K562 (cell line): ENCODE measurements around the gene LMTK2. TPM values are rescaled to one million over a fixed set of nuclear protein-coding genes. Genes with fewer than 3 reads are reported as not detected.

Experiments
- ATAC-seq: fragments of 200-7000 bp; cut with Tn5 transposase; 3 replicates; pipeline ENCODE4 v1.9.1; 2020; ENCODE audit warnings: moderate library complexity
- BruUV-seq: library from RNA; stranded (reverse); fragments of 400-500 nt; replicated peaks from 2 replicates; lab custom pipeline; 2021; lab: Mats Ljungman, UMichigan
- CTCF ChIA-PET: fragments of 300-600 bp; formaldehyde crosslinking; extraction: SDS; loops from one replicate; lab custom pipeline; 2021; ENCODE audit warnings: low intra/inter-chr PET ratio; lab: Yijun Ruan, JAX
- POLR2A ChIA-PET: fragments of 300-600, 350-650 bp; sonication (Branson Sonifier 250); formaldehyde crosslinking; extraction: SDS; loops from one replicate; lab custom pipeline; 2021; ENCODE audit warnings: antibody characterized with exemption, inconsistent platforms; lab: Yijun Ruan, JAX
- DNase-seq, 4 experiments: peaks; one replicate each; pipeline versions ENCODE4 v3.0.0 to v3.0.0-alpha.2; 2011 to 2018; ENCODE audit warnings: low spot score in 3 of 4, mixed read lengths in 3 of 4; ENCODE audit errors: extremely low read depth in 1 of 4
- FAIRE-seq: peaks from 2 replicates; lab custom pipeline; 2011; peaks lifted over from hg19 to GRCh38; lab: Jason Lieb, UNC
- H2AFZ ChIP-seq: 2 replicates; pipeline ENCODE4 v1.6.0; 2011; ENCODE audit warnings: low read depth, low read length, control low read depth, inconsistent platforms
- H3K27ac ChIP-seq: fragments of 200-600 bp; 3 replicates; pipeline ENCODE4 v1.8.0; 2011; ENCODE audit warnings: low read depth, mild to moderate bottlenecking, control low read depth, inconsistent platforms, low read length, moderate library complexity, mixed read lengths; ENCODE audit errors: extremely low read depth
- H3K27me3 ChIP-seq, 2 experiments: fragments of 300-600 bp in 1 of 2; 2 replicates in 1 of 2; 3 replicates in 1 of 2; pipeline versions ENCODE4 v1.6.0 to v1.8.0; 2011; ENCODE audit warnings: inconsistent platforms in 2 of 2, low read length in 2 of 2, mild to moderate bottlenecking in 1 of 2, mixed read lengths in 1 of 2, moderate library complexity in 1 of 2; ENCODE audit not compliant: control insufficient read depth in 2 of 2, insufficient read depth in 2 of 2
- H3K36me3 ChIP-seq: fragments of 300-600 bp; 3 replicates; pipeline ENCODE4 v1.8.0; 2011; ENCODE audit warnings: mild to moderate bottlenecking, low read length, inconsistent platforms; ENCODE audit not compliant: control insufficient read depth, insufficient read depth
- H3K4me1 ChIP-seq, 2 experiments: fragments of 200-600 bp in 1 of 2; replicated peaks in 1 of 2; 2 replicates in 1 of 2; 3 replicates in 1 of 2; pipeline versions ENCODE4 v1.5.1 to v1.8.0; 2011; ENCODE audit warnings: inconsistent platforms in 2 of 2, low read length in 2 of 2, mild to moderate bottlenecking in 1 of 2, mixed read lengths in 1 of 2, moderate library complexity in 1 of 2; ENCODE audit not compliant: control insufficient read depth in 2 of 2, insufficient read depth in 2 of 2
- H3K4me2 ChIP-seq: 2 replicates; pipeline ENCODE4 v1.6.1; 2011; ENCODE audit warnings: low read length, control low read depth, inconsistent platforms, mixed read lengths; ENCODE audit not compliant: insufficient read depth
- H3K4me3 ChIP-seq: fragments of 200-600 bp; sonication (generic), shearing (Covaris generic); 2 replicates; pipeline ENCODE4 v1.5.1; 2016; ENCODE audit warnings: control low read depth, inconsistent platforms
- H3K79me2 ChIP-seq: fragments of 200-600 bp; 3 replicates; pipeline ENCODE4 v1.8.0; 2011; ENCODE audit warnings: low read length, inconsistent platforms; ENCODE audit not compliant: control insufficient read depth, insufficient read depth
- H3K9ac ChIP-seq, 2 experiments: 2 replicates each; pipeline versions ENCODE4 v1.6.0 to v1.6.1; 2011; ENCODE audit warnings: low read depth in 2 of 2, low read length in 2 of 2, control low read depth in 1 of 2, inconsistent platforms in 1 of 2, mild to moderate bottlenecking in 1 of 2, mixed read lengths in 1 of 2; ENCODE audit not compliant: insufficient read depth in 1 of 2
- H3K9me1 ChIP-seq: one replicate; pipeline ENCODE4 v1.6.0; 2011; ENCODE audit warnings: inconsistent platforms, mild to moderate bottlenecking, low read length, moderate library complexity; ENCODE audit not compliant: control insufficient read depth, insufficient read depth
- H3K9me3 ChIP-seq: replicated peaks from 2 replicates; pipeline ENCODE4 v1.5.1; 2011; ENCODE audit warnings: low read depth, low read length, inconsistent platforms; ENCODE audit not compliant: control insufficient read depth, insufficient read depth
- H4K20me1 ChIP-seq: replicated peaks from 2 replicates; pipeline ENCODE4 v1.6.1; 2011; ENCODE audit warnings: low read length, inconsistent platforms, mixed read lengths; ENCODE audit not compliant: control insufficient read depth, insufficient read depth
- FOXM1 ChIP-seq, 2 experiments: fragments of 450-650 bp in 1 of 2; sonication (generic) in 1 of 2; formaldehyde crosslinking in 1 of 2; IDR thresholded peaks; 2 replicates each; pipeline versions ENCODE4 v1.6.1 to v1.9.0; 2017 to 2022; ENCODE audit warnings: low read depth in 2 of 2, mild to moderate bottlenecking in 2 of 2, missing genetic modification reagents in 1 of 2, moderate library complexity in 1 of 2
- MED1 ChIP-seq: sonication (generic); formaldehyde crosslinking; IDR thresholded peaks from 2 replicates; pipeline ENCODE4 v1.8.1; 2023; ENCODE audit warnings: missing genetic modification reagents, borderline replicate concordance
- NR1H2 ChIP-seq: sonication (generic); formaldehyde crosslinking; IDR thresholded peaks from 2 replicates; pipeline ENCODE4 v1.4.0; 2020; ENCODE audit warnings: mild to moderate bottlenecking, missing genetic modification reagents
- ZNF121 ChIP-seq: sonication (generic); formaldehyde crosslinking; conservative IDR thresholded peaks from 2 replicates; pipeline ENCODE4 v1.8.0; 2022; ENCODE audit warnings: missing genetic modification reagents
- ZNF764 ChIP-seq: fragments of 250-450 bp; sonication (Bioruptor Pico); IDR thresholded peaks from 2 replicates; pipeline ENCODE4 v1.4.0; 2020; ENCODE audit warnings: low read depth, mild to moderate bottlenecking, moderate library complexity
- WGBS: fragments of 100-300 bp; shearing (Covaris generic); methylation state at CpG from one replicate; pipeline ENCODE4 v1.1.6; 2016; ENCODE audit warnings: low coverage, mixed read lengths; ENCODE audit not compliant: insufficient coverage; ENCODE audit errors: missing lambda C conversion rate; 5-methylcytosine and 5-hydroxymethylcytosine counted together
- in situ Hi-C: fragments of 300-500 bp; cut with MboI; formaldehyde crosslinking; loops from 4 replicates; pipeline ENCODE4 v1.15.0; 2018; ENCODE audit warnings: inconsistent platforms, mixed read lengths
- intact Hi-C: fragments of 100-400 bp; cut with micrococcal nuclease; formaldehyde crosslinking; loops from 2 replicates; pipeline ENCODE4 v1.14.2; 2022
- polyA plus RNA-seq, 8 experiments: library from polyadenylated mRNA; depleted of rRNA in 4 of 8; stranded (reverse) in 5 of 8; unstranded in 3 of 8; fragments of >200 nt; fragmentation: Nextera tagmentation in 2 of 8; fragmentation: Illumina TruSeq in 1 of 8; extraction: Ambion mirVana in 2 of 8; extraction: Trizol in 1 of 8; gene quantifications; 2 replicates each; pipeline versions ENCODE4 v1.2.1 to v1.2.3, GENCODE V29; 2011 to 2014; ENCODE audit warnings: inconsistent platforms in 1 of 8, missing spikeins in 1 of 8
- total RNA-seq, 7 experiments: library from RNA; depleted of rRNA in 6 of 7; stranded (reverse); fragments of >200 nt in 6 of 7; fragmentation: Illumina TruSeq in 2 of 7; extraction: Trizol in 2 of 7; gene quantifications; 2 replicates each; pipeline versions ENCODE4 v1.2.1 to v1.2.3, GENCODE V29; 2011 to 2021; ENCODE audit warnings: low replicate concordance in 1 of 7
- TF ChIP-seq, protein P1 (sequence below): fragments of 450-650 bp; IDR thresholded peaks from 2 replicates; pipeline ENCODE4 v1.6.1; 2016; ENCODE audit warnings: missing biosample characterization, missing genetic modification characterization
- TF ChIP-seq, protein P2 (sequence below): fragments of 150-350 bp; conservative IDR thresholded peaks from 2 replicates; pipeline ENCODE4 v1.6.1; 2014; ENCODE audit warnings: low read length

Gene LMTK2
- total and polyA plus RNA-seq, 9 of the 15 experiments (the other 6 are each of a cell fraction or from before 2014, with no cell fraction given): 0.78 to 16.4 (median 6.3) TPM

DNA sequence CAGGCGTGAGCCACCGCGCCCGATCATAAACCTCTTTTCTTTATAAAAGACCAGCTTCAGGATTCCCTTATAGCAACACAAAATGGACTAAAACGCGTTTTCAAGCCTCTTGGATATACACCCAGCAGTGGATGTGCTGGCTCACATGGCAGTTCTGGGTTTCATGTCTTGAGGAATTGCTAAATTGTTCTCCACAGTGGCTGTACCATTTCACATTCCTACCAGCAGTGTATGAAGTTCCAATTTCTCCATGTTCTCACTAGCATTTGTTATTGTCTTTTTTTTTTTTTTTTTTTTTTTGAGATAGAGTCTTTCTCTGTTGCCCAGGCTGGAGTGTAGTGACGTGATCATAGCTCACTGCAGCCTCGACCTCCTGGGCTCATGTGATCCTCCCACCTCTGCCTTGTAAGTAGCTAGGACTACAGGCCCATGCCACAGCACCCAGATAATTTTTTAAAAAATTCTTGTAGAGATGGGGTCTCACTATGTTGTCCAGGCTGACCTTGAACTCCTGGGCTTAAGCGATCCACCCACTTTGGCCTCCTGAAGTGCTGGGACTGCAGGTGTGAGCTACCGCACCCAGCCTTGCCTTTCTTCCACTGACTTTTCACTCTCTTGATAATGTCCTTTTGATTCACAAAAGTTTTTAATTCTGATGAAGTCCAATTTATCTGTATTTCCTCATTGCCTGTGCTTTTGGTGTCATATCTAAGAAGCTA lies 127.9 kb downstream of the LMTK2 start:
- no peak for FAIRE-seq
- H3K4me2 ChIP-seq: no peak overlapping the region
- no peaks in the 10 kb centered on the region for H3K79me2 ChIP-seq
- H3K9me3 ChIP-seq: no peaks in the 10 kb centered on the region
- ATAC-seq: no peak
- CTCF ChIA-PET: no interaction called here
- intact Hi-C loops: no loop called here
- no peak overlapping the region for H3K9ac ChIP-seq
- H3K4me3 ChIP-seq: no peak overlapping the region
- H3K4me1 ChIP-seq: peaks cover 0 to 37% of the 10 kb centered on the region in 2 experiments; a peak in 1 of 5 replicates
- H3K27me3 ChIP-seq: peaks cover 4 to 35% of the 10 kb centered on the region in 2 experiments; a peak in 4 of 5 replicates
- no peak for DNase-seq
- H4K20me1 ChIP-seq: peaks cover 6% of the 10 kb centered on the region; the same call in 1 of the 2 replicates
- H3K9me1 ChIP-seq: no peaks in the 10 kb centered on the region
- TF ChIP-seq NR1H2 (CRISPR knock-in tag) (no peak), ZNF764 (CRISPR knock-in tag) (no peak), ZNF121 (CRISPR knock-in tag) (peak; percentile 54), FOXM1 (IDR thresholded peaks at IDR 0.05; ENCODE audit: low read depth) (no peak), FOXM1 (CRISPR knock-in tag; IDR thresholded peaks at IDR 0.05; ENCODE audit: low read depth) (no peak), MED1 (CRISPR knock-in tag) (no peak)
- TF ChIP-seq, protein P1, sequence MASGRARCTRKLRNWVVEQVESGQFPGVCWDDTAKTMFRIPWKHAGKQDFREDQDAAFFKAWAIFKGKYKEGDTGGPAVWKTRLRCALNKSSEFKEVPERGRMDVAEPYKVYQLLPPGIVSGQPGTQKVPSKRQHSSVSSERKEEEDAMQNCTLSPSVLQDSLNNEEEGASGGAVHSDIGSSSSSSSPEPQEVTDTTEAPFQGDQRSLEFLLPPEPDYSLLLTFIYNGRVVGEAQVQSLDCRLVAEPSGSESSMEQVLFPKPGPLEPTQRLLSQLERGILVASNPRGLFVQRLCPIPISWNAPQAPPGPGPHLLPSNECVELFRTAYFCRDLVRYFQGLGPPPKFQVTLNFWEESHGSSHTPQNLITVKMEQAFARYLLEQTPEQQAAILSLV (tag): no peak
- TF ChIP-seq, protein P2, sequence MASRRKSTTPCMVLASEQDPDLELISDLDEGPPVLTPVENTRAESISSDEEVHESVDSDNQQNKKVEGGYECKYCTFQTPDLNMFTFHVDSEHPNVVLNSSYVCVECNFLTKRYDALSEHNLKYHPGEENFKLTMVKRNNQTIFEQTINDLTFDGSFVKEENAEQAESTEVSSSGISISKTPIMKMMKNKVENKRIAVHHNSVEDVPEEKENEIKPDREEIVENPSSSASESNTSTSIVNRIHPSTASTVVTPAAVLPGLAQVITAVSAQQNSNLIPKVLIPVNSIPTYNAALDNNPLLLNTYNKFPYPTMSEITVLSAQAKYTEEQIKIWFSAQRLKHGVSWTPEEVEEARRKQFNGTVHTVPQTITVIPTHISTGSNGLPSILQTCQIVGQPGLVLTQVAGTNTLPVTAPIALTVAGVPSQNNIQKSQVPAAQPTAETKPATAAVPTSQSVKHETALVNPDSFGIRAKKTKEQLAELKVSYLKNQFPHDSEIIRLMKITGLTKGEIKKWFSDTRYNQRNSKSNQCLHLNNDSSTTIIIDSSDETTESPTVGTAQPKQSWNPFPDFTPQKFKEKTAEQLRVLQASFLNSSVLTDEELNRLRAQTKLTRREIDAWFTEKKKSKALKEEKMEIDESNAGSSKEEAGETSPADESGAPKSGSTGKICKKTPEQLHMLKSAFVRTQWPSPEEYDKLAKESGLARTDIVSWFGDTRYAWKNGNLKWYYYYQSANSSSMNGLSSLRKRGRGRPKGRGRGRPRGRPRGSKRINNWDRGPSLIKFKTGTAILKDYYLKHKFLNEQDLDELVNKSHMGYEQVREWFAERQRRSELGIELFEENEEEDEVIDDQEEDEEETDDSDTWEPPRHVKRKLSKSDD: no peak
- H3K27ac ChIP-seq: no peak overlapping the region
- POLR2A ChIA-PET: interaction anchor here (0.6 to 1.0 kb wide), 3 partner anchors 51 to 55 kb away, joined by 3 to 5 read pairs (median 3); no protein-coding TSS in a partner anchor
- no peaks in the 10 kb centered on the region for H3K36me3 ChIP-seq
- 34% methylated on average over 10 of the region's 10 CpGs for WGBS
- BruUV-seq: no TSS peak
- H2AFZ ChIP-seq: no peak overlapping the region
- in situ Hi-C loops: loop anchor here (5.0 kb wide), 1 partner anchor 48 kb away; the partner anchor contains the start of gene BRI3
